ENCODE data around the gene CLEC7A. TPM values are rescaled to one million over a fixed set of nuclear protein-coding genes. Genes with fewer than 3 reads are reported as not detected.

Gene CLEC7A
- total RNA-seq, 1 experiment from 2014 or later, result 0.40 TPM

GRCh38 chr12:10069099-10069498 is 60.9 kb downstream of the CLEC7A start:
- no peak overlapping the region for H3K4me3 ChIP-seq (ENCODE audit: low read length)
- no peaks in the 10 kb centered on the region for H3K36me3 ChIP-seq (ENCODE audit: low read depth, low read length)
- H3K4me1 ChIP-seq (ENCODE audit: insufficient read depth, low read length), result no peaks in the 10 kb centered on the region
- H3K9me2 ChIP-seq (replicated peaks; ENCODE audit: low read length), result no peaks in the 10 kb centered on the region
- no peaks in the 10 kb centered on the region for H3K79me2 ChIP-seq (ENCODE audit: low read length)
- no peaks in the 10 kb centered on the region for H3F3A ChIP-seq (ENCODE audit: low read length, unreplicated experiment)
- ATAC-seq (peak; percentile 31), DNase-seq (no peak)
- H3K27me3 ChIP-seq (ENCODE audit: low read length), result peaks cover 12% of the 10 kb centered on the region; the same call in 1 of the 2 replicates
- ChIA-PET CTCF (interaction anchor here (0.6 to 0.8 kb wide), 3 partner anchors 35 to 59 kb away, joined by 3 read pairs; no protein-coding TSS in a partner anchor), POLR2A (ENCODE audit: unreplicated experiment) (no interaction called here)
- intact Hi-C loops (cut with micrococcal nuclease), result no loop called here
- no peaks in the 10 kb centered on the region for H3K9me3 ChIP-seq (ENCODE audit: low read length)
- TF ChIP-seq EZH2phosphoT487 (IDR thresholded peaks at IDR 0.05; ENCODE audit: borderline replicate concordance, low read length) (no peak), EZH2 (IDR thresholded peaks at IDR 0.05; ENCODE audit: low read length, unreplicated experiment) (no peak)
- TF ChIP-seq, protein P1, sequence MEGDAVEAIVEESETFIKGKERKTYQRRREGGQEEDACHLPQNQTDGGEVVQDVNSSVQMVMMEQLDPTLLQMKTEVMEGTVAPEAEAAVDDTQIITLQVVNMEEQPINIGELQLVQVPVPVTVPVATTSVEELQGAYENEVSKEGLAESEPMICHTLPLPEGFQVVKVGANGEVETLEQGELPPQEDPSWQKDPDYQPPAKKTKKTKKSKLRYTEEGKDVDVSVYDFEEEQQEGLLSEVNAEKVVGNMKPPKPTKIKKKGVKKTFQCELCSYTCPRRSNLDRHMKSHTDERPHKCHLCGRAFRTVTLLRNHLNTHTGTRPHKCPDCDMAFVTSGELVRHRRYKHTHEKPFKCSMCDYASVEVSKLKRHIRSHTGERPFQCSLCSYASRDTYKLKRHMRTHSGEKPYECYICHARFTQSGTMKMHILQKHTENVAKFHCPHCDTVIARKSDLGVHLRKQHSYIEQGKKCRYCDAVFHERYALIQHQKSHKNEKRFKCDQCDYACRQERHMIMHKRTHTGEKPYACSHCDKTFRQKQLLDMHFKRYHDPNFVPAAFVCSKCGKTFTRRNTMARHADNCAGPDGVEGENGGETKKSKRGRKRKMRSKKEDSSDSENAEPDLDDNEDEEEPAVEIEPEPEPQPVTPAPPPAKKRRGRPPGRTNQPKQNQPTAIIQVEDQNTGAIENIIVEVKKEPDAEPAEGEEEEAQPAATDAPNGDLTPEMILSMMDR (conservative IDR thresholded peaks at IDR 0.05; ENCODE audit: low read depth, low read length), result no peak
- no peak overlapping the region for H3K27ac ChIP-seq (ENCODE audit: low read length)
- no TSS peak for BruUV-seq (replicated peaks)
- no peak overlapping the region for H2AFZ ChIP-seq (ENCODE audit: low read length)
- H3K4me2 ChIP-seq (ENCODE audit: low read length), result no peak overlapping the region
- H3K9ac ChIP-seq (ENCODE audit: low read length), result no peak overlapping the region
- H4K20me1 ChIP-seq (ENCODE audit: low read length), result no peaks in the 10 kb centered on the region

DNA sequence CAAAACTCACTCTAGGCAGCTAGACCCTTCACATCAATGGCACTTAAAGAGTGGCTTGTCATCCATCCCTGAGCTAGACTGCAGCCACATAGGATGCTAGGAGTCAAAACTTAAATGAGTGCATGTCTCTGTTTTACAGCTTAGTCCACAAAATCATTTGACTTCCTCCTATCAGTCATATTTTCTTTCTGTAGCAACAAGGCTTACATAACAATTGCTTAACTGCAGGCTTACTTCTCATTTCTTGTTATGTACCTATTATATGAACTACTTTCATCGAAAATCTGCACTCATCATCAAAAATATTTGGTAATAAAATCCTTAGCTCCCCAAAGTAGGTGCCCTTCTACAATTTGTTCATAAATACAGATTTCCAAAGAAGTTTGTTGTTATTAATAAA is 61.4 kb downstream of the CLEC7A start:
- no peak for DNase-seq
- Histone ChIP-seq H3K79me2 (ENCODE audit: low read length) (no peaks in the 10 kb centered on the region), H2AFZ (ENCODE audit: low read length) (no peak overlapping the region), H3K36me3 (ENCODE audit: low read depth, low read length) (no peaks in the 10 kb centered on the region), H3K4me1 (ENCODE audit: insufficient read depth, low read length) (no peaks in the 10 kb centered on the region), H3K9me3 (ENCODE audit: low read length) (no peaks in the 10 kb centered on the region), H3K9me2 (replicated peaks; ENCODE audit: low read length) (no peaks in the 10 kb centered on the region), H3K9ac (ENCODE audit: low read length) (no peak overlapping the region), H3K4me3 (ENCODE audit: low read length) (no peak overlapping the region), H3F3A (ENCODE audit: low read length, unreplicated experiment) (no peaks in the 10 kb centered on the region), H3K27me3 (ENCODE audit: low read length) (peaks cover 12% of the 10 kb centered on the region; the same call in 1 of the 2 replicates), H3K4me2 (ENCODE audit: low read length) (no peak overlapping the region), H3K27ac (ENCODE audit: low read length) (no peak overlapping the region), H4K20me1 (ENCODE audit: low read length) (no peaks in the 10 kb centered on the region)
- no TSS peak for BruUV-seq (replicated peaks)
- intact Hi-C loops (cut with micrococcal nuclease), result no loop called here
- no peak for ATAC-seq
- TF ChIP-seq EZH2phosphoT487 (IDR thresholded peaks at IDR 0.05; ENCODE audit: borderline replicate concordance, low read length) (no peak), EZH2 (IDR thresholded peaks at IDR 0.05; ENCODE audit: low read length, unreplicated experiment) (no peak)
- TF ChIP-seq, protein P1 (conservative IDR thresholded peaks at IDR 0.05; ENCODE audit: low read depth, low read length), result no peak
- CTCF ChIA-PET, result interaction anchor here (0.6 kb wide), 1 partner anchor 57 kb away, joined by 3 read pairs; no protein-coding TSS in a partner anchor
- POLR2A ChIA-PET (ENCODE audit: unreplicated experiment), result no interaction called here

DNA sequence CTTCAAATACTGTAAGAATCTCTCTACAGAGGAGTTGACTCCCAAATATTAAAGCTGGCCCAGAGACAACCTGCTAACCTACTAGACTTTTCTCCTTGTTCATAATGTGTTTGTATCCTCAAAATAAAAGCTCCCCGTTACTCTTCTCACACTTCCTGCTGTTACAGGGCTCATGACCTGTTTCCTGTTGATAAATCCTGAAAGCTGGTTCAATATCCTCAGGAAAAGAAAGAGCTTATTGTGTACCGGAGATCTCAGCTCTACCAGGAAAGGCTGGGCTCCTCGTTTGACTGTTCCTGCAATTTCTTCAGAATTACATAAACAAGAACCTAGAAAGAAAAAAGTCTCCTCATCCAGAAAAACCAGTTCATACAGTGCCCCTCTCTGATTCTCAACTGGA is 62.1 kb downstream of the CLEC7A start:
- ATAC-seq (no peak), DNase-seq (no peak)
- POLR2A ChIA-PET (ENCODE audit: unreplicated experiment), result no interaction called here
- H3K27ac ChIP-seq (ENCODE audit: low read length), result no peak overlapping the region
- no peaks in the 10 kb centered on the region for H3K9me2 ChIP-seq (replicated peaks; ENCODE audit: low read length)
- H3K4me1 ChIP-seq (ENCODE audit: insufficient read depth, low read length), result no peaks in the 10 kb centered on the region
- H3F3A ChIP-seq (ENCODE audit: low read length, unreplicated experiment), result no peaks in the 10 kb centered on the region
- no peak overlapping the region for H2AFZ ChIP-seq (ENCODE audit: low read length)
- no peak overlapping the region for H3K4me2 ChIP-seq (ENCODE audit: low read length)
- H3K9ac ChIP-seq (ENCODE audit: low read length), result no peak overlapping the region
- no TSS peak for BruUV-seq (replicated peaks)
- CTCF ChIA-PET, result no interaction called here
- no peaks in the 10 kb centered on the region for H4K20me1 ChIP-seq (ENCODE audit: low read length)
- no peaks in the 10 kb centered on the region for H3K36me3 ChIP-seq (ENCODE audit: low read depth, low read length)
- TF ChIP-seq, protein P1 (conservative IDR thresholded peaks at IDR 0.05; ENCODE audit: low read depth, low read length), result no peak
- TF ChIP-seq EZH2 (IDR thresholded peaks at IDR 0.05; ENCODE audit: low read length, unreplicated experiment), result no peak
- no peak for TF ChIP-seq EZH2phosphoT487 (IDR thresholded peaks at IDR 0.05; ENCODE audit: borderline replicate concordance, low read length)
- intact Hi-C loops (cut with micrococcal nuclease), result no loop called here
- no peaks in the 10 kb centered on the region for H3K79me2 ChIP-seq (ENCODE audit: low read length)
- H3K27me3 ChIP-seq (ENCODE audit: low read length), result peaks cover 5% of the 10 kb centered on the region; the same call in 1 of the 2 replicates
- H3K4me3 ChIP-seq (ENCODE audit: low read length), result no peak overlapping the region
- H3K9me3 ChIP-seq (ENCODE audit: low read length), result no peaks in the 10 kb centered on the region

All from PC-3 (cell line).